Frontal cortex (tissue), 4 donors: Measurements from ENCODE around the gene RORB. TPM values are rescaled to one million over a fixed set of nuclear protein-coding genes. Genes with fewer than 3 reads are reported as not detected.

ENCODE experiments used
- DNase-seq, 2 donors: peaks; one replicate each; pipeline ENCODE4 v3.0.0; 2012; ENCODE audit warnings: low spot score in 2 of 2
- FAIRE-seq: peaks from 2 replicates; lab custom pipeline; 2012; peaks lifted over from hg19 to GRCh38; lab: Jason Lieb, UNC
- total RNA-seq: library from RNA; depleted of rRNA; stranded (reverse); fragments of >200 nt; gene quantifications from one replicate; pipeline ENCODE4 v1.2.3, GENCODE V29; 2014
- donor health status: control.
- donor health status: control.
- donor health status: control.

The RORB gene
- total RNA-seq, 1 donor from 2014 or later: 42.8 TPM

DNA sequence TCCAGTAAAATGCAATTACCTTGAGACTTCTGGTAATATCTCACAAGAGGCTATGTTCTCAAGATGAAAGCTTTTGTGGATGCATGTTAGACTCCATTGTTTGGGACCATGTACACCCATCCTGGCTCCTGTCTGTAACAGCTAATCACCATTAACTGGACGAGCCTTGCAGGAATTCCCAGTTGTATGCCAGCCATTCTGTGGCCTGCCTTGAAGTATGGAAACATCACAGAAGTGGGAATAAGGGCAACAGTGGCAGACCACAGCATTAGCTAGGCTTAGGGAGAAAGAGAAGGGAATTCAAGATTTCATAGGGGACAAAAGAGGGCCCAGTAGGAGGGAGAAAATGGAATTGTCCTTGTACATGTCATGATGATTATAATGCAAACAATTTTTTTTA lies 79.0 kb downstream of the RORB start:
- no peak for DNase-seq
- no peak for FAIRE-seq

DNA sequence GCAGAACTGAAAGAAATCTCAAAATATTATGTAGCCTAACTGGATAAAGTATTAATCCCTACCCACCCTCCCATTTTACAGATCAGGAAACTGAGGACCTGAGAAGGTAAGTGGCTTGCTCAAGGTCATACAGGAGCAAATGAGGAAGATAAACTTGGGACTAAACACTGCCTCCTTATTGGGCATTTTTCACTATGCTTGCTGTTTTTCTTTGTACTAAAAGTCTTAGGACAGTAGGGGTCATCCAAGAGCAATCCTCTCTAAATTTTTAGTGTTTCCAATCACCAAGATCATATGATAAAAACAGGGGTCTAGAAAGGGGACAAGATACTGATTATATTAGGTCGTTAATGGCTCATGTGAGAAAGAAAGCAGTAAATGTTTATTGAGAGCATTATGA lies 80.8 kb downstream of the RORB start:
- no peak for FAIRE-seq
- no peak for DNase-seq

DNA sequence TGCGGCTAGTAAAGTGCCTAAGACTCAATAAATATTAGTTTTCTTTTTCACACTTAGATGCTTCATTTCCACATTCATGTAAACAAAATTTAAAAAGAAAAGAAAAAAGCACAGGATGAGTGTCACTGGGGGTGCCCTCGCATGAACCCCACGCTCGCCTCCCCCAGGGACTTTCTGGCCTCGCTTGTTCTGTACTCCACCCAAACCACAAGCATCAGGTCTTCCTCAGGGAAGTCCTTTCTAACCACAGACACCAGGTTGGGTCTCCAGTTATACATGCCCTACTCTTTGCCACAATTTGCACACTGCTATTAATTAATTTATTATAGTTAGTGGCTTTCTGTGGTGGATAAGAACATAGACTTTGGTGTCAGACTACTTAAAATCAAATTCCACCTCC lies 92.4 kb downstream of the RORB start:
- DNase-seq: no peak
- no peak for FAIRE-seq

GRCh38 chr9:74595286-74595685 lies 98.2 kb downstream of the RORB start:
- DNase-seq (no peak), FAIRE-seq (no peak)

DNA sequence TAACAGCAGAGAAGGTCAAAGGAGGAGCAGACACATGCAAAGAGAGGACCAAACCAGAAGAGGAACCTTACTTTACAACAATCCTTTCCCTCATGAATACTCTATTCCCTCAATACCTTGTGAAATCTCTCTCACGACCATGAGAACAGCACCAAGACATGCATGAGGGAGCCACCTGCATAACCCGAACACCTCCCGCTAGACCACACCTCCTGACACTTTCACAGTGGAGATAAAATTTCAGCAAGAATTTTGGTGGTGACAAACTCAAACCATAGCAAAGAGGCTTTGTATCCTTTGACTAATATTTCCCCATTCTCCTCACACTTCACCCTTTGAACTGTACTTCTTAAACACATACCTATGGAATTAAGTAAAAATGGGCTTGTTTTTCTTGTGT lies 101.7 kb downstream of the RORB start:
- no peak for DNase-seq
- no peak for FAIRE-seq

GRCh38 chr9:74609671-74610405 lies 112.7 kb downstream of the RORB start:
- DNase-seq (no peak), FAIRE-seq (no peak)

DNA sequence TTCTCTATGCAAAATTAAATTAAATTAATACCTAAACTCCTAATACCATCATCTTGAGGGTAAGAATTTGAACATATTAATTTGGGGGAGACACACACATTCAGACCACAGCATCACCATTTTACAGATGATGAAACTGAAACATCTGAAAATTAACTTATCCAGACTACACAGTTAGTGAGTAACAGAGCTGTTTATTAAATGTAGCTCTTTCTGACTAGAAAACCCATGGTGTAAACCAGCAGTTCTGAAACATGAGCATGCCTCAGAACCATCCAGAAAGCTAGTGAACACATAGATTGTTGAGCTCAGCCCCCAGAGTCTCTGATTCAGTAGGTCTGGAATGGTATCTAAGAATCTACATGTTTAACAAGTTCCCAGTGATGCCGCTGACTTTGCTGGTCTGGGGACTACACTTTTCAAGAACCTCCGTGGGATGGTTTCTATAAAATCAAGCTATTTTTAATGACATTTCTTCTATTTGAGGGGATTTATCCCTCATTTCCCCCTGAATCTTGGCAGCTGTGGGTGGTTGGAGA lies 113.5 kb downstream of the RORB start:
- FAIRE-seq (no peak), DNase-seq (no peak)

DNA sequence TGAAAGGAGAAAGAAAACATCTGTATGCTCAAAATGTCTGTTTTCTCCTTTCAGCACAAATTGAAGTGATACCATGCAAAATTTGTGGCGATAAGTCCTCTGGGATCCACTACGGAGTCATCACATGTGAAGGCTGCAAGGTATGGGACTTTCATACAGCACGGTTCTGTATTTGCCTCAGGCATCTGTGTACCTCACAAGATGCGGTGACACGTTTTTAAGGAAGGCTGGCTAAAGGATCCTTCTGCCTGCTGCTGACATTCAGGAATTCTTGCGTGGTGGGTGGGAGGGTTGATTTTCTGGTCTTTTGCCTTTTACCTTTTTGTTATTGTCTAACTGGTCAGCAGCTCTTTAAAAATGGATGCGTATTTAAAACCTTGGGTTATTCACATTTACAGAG lies 133.1 kb downstream of the RORB start:
- no peak for DNase-seq

DNA sequence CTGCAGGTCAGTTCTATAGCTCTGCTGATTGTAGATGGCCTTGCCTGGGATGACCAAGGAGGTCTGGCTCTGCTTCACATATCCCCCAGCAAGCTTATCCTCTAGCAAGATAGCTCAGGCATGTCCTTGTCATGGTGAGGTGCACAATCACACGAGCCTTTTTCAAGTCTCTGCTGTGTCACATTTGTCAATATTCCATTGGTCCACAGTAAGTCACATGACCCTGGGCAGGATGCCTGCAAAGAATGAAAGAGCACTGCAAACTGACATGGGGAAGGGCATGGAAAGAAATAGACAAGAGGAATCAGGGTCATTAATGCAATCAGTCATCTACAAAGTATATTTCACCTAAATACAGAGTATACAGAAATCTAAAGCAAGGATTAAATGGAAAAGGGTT lies 142.0 kb downstream of the RORB start:
- FAIRE-seq: no peak
- DNase-seq: no peak

More for the DNA sequence above, 133.1 kb downstream of the RORB start:
- FAIRE-seq: no peak

- FAIRE-seq: no peak
- DNase-seq: no peak
These were observed 145.2 kb downstream of the RORB start for GRCh38 chr9:74642376-74642775.

DNA sequence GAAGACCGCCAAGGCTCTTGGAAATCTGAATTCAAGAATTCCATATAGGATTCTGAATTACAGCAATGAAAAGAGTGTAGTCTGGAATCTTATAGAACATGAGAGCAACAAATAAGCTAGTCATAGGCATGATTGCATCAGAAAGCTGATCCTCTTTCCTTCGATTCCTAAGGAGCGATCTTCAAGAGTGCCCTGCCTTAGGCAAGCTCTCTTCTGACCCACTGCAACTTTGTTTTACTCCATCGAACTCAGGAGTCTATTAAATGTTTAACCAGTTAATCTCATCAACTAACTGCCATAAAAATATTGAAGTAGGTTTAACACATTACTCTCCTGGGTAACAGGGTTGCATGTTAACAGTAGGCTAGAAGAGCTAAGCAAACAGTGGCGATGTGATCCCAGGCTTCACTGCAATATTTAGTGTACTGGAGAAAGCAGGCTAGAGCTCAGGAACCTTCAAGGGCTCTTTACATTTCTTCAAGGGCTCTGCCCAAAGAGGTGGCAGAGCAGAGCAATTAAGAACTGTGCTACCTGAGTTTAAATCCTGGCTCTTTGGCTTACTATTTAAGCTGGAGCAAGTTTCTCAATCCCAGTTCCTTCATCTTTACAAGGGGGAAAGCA lies 146.3 kb downstream of the RORB start:
- FAIRE-seq: no peak
- DNase-seq: no peak

- FAIRE-seq (no peak), DNase-seq (no peak)
These were observed 146.9 kb downstream of the RORB start for GRCh38 chr9:74644023-74644422.

DNA sequence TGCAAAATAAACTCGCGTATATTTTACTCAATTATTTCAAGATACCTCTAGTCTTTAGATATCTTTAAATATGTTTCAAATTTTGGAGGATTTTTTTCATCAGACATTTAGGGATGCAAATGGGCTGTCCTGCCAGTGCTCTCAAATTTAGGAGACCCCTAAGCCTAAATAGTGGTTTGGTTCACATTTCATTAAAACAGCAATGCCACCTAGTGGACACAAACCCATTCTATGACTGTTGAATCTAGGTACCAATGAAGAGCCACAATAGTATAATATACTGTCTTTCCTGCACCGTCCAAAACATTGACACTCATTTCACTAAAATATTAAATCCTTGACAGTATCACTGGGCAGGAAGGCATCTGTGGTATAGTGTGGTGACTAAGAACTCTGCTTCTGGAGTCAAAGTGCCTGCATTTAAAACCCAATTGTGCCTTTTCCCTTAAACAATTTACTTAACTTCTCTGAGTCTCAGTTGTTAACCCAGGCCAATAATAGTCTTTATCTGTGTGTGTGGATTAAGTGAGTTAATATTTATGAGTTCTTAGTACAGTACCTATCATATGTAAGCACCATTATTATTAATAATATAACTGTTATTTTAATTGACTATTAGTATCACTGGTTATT lies 148.0 kb downstream of the RORB start:
- DNase-seq (no peak), FAIRE-seq (no peak)

DNA sequence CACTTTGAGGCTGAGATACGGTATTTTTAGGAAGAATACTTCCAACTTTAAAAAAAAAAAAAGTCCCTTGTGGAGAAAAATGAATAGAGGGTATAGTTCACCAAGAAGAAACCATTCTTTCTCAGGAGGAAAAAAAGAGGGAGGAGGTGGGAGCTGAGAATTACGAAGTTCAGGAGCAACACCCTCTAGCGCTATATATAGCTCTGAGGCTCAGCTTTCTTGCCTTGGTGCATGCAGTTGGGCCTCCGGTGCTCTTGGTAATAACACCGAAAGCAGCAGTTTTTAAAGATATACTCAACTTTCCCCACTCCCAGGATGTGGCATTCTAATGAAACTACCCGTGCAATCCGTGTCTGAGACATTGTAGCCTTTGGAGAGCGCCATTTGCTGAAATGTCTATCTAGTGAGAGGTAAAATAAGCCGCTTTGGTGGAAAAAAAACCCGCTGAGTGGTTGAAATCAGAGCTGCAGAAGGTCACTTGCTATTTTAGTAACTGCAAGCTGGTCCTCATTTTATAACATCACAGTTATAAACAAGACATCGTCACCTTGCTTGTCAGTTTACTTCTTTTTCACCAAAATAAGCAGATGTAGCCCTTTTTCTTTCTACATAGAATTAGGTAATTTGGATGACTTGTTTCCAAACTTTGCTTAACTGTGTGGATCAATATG lies 156.4 kb downstream of the RORB start:
- DNase-seq (no peak), FAIRE-seq (no peak)

GRCh38 chr9:74662674-74663073 lies 165.5 kb downstream of the RORB start:
- DNase-seq: no peak
- FAIRE-seq: no peak

- DNase-seq (no peak), FAIRE-seq (no peak)
These were observed 166.3 kb downstream of the RORB start for GRCh38 chr9:74663439-74663838.

- DNase-seq (no peak), FAIRE-seq (no peak)
These were observed 169.6 kb downstream of the RORB start for GRCh38 chr9:74666625-74667316.

- FAIRE-seq (no peak), DNase-seq (no peak)
These were observed 175.1 kb downstream of the RORB start for GRCh38 chr9:74672237-74672636.

DNA sequence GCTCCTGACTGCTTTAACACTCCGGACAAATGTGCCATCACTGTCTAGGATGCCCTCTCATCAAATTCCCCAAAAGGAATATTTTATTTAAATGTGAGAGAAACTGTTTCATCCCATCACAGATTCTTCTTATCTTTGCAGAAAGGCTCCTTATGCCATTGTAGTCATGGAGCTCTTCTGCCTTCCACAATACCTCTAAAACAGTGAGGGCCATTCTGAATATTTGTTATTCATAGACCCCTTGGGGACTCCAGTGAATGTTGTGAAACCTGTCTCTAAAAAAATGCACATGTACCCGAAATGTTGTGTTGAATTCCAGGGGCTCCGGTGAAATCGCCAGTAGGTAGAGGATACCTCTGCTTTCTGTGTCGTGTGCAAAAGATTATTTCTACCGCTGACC lies 176.9 kb downstream of the RORB start:
- DNase-seq (no peak), FAIRE-seq (no peak)

DNA sequence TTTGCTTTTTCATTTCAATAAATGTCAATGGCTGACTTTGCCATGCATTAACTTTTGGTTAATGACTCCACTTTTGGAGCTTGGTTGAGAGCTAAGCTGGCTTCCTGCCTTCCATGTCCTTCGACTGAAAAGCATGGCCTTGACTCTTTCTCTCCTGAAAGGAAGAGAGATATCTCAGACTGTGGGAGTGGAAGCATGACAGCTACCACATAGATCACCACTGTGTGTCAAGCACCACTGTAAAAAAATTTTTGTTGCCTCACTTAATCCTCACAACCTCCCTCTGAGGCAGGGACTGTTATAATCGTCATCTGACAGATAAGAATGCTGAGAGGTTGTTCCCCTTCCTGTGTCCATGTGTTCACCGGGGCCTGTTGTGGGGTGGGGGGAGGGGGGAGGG lies 184.8 kb downstream of the RORB start:
- FAIRE-seq (no peak), DNase-seq (no peak)
